Right lobe of liver (tissue), 4 donors: Measurements from ENCODE around the gene AKAP8.

Experiments
- POLR2A ChIP-seq: fragments of 450-650 bp; IDR thresholded peaks from one replicate; pipeline ENCODE4 v1.6.1; 2017; ENCODE audit warnings: antibody characterized with exemption, mild to moderate bottlenecking
- TF ChIP-seq, protein P1 (sequence below), 4 donors: fragments of 200-600 bp in 3 of 4; fragments of 450-650 bp in 1 of 4; IDR thresholded peaks; one replicate each; pipeline versions ENCODE4 v1.5.1 to v1.8.0; 2016 to 2022; ENCODE audit warnings: antibody characterized with exemption in 4 of 4, mild to moderate bottlenecking in 2 of 4
- donor health status: DM: no; HTN: no; CAD: no.
- donor health status: DM: no; HTN: no; CAD: no.
- donor health status: DM: no; HTN: yes; CAD: no.

DNA sequence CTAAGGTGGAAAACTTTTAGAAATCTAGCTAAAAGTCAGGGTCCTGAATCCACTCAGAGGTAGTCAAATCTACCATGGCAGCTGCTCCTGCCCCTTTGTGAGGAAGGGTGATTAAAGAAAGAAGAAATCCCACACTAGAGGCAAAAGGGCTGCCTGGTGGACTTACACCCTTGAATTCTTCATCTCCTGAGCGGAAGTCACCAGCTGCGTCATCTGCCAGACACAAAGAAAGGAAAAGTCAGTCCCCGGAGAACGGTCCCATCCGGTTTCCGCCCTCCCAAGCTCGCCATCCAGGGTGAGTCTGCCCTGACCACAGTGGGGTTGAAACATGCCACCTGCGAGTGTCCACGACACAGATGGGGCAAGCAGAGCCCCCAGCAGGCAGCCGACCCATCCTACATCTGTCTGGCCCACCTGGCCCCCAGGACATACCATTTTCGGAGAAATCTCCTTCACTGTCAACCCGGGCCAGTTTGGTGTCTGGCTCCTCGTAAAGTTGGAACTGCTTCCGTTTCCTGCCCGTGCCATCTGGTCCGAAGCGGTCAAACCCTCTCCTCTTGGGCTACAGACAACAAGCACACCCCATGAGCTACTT lies 7.7 kb downstream of the AKAP8 start:
- TF ChIP-seq, protein P1, sequence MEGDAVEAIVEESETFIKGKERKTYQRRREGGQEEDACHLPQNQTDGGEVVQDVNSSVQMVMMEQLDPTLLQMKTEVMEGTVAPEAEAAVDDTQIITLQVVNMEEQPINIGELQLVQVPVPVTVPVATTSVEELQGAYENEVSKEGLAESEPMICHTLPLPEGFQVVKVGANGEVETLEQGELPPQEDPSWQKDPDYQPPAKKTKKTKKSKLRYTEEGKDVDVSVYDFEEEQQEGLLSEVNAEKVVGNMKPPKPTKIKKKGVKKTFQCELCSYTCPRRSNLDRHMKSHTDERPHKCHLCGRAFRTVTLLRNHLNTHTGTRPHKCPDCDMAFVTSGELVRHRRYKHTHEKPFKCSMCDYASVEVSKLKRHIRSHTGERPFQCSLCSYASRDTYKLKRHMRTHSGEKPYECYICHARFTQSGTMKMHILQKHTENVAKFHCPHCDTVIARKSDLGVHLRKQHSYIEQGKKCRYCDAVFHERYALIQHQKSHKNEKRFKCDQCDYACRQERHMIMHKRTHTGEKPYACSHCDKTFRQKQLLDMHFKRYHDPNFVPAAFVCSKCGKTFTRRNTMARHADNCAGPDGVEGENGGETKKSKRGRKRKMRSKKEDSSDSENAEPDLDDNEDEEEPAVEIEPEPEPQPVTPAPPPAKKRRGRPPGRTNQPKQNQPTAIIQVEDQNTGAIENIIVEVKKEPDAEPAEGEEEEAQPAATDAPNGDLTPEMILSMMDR (IDR thresholded peaks at IDR 0.05): no peak
- no peak for TF ChIP-seq POLR2A
